OCI-LY7 (cell line): ENCODE data around the gene DNAJB4. TPM values are rescaled to one million over a fixed set of nuclear protein-coding genes. Genes with fewer than 3 reads are reported as not detected.

Source experiments
- BruUV-seq: library from RNA; stranded (reverse); fragments of 400-500 nt; replicated peaks from 2 replicates; lab custom pipeline; 2021; lab: Mats Ljungman, UMichigan
- CTCF ChIA-PET: fragments of 300-600 bp; sonication (Branson Sonifier 250); formaldehyde crosslinking; loops from one replicate; lab custom pipeline; 2022; ENCODE audit warnings: antibody characterized with exemption; ENCODE audit not compliant: unreplicated experiment; lab: Charles Lee
- POLR2A ChIA-PET: fragments of 300-600 bp; sonication (Branson Sonifier 250); formaldehyde crosslinking; loops from one replicate; lab custom pipeline; 2022; ENCODE audit warnings: antibody characterized with exemption; lab: Charles Lee
- DNase-seq: peaks from one replicate; pipeline ENCODE4 v3.0.0-alpha.2; 2015; ENCODE audit warnings: low spot score
- H2AFZ ChIP-seq: fragments of 200-600 bp; sonication (generic), shearing (Covaris generic); 2 replicates; pipeline ENCODE4 v1.6.1; 2014; ENCODE audit warnings: mild to moderate bottlenecking, antibody characterized with exemption, low read length, moderate library complexity
- H3K27ac ChIP-seq: fragments of 200-600 bp; sonication (generic); 2 replicates; pipeline ENCODE4 v1.5.1; 2014; ENCODE audit warnings: mixed run types, low read depth, mild to moderate bottlenecking, moderate library complexity, low read length, inconsistent platforms; ENCODE audit not compliant: poor library complexity, severe bottlenecking
- H3K36me3 ChIP-seq: fragments of 200-600 bp; sonication (generic); 2 replicates; pipeline ENCODE4 v1.6.1; 2014; ENCODE audit warnings: mild to moderate bottlenecking, antibody characterized with exemption, low read length, moderate library complexity, mixed read lengths; ENCODE audit not compliant: insufficient read depth
- H3K4me1 ChIP-seq: fragments of 200-600 bp; sonication (generic); 2 replicates; pipeline ENCODE4 v1.5.1; 2014; ENCODE audit warnings: mild to moderate bottlenecking, low read length; ENCODE audit not compliant: insufficient read depth, poor library complexity, severe bottlenecking
- H3K4me2 ChIP-seq: fragments of 200-600 bp; sonication (generic); 2 replicates; pipeline ENCODE4 v1.6.1; 2014; ENCODE audit warnings: mild to moderate bottlenecking, low read length
- H3K4me3 ChIP-seq: fragments of 200-600 bp; sonication (generic); 2 replicates; pipeline ENCODE4 v1.5.1; 2014; ENCODE audit warnings: mild to moderate bottlenecking, low read depth, low read length; ENCODE audit not compliant: poor library complexity, severe bottlenecking
- H3K79me2 ChIP-seq: fragments of 200-600 bp; sonication (generic); 2 replicates; pipeline ENCODE4 v1.6.1; 2016; ENCODE audit warnings: low read depth, mild to moderate bottlenecking, low read length, moderate library complexity, mixed read lengths; ENCODE audit not compliant: insufficient read depth
- H3K9me2 ChIP-seq: fragments of 200-600 bp; sonication (generic); 2 replicates; pipeline ENCODE4 v1.6.1; 2016; ENCODE audit warnings: mild to moderate bottlenecking, low read length, mixed read lengths; ENCODE audit not compliant: insufficient read depth
- H3K9me3 ChIP-seq: fragments of 200-600 bp; sonication (generic); 2 replicates; pipeline ENCODE4 v1.6.1; 2014; ENCODE audit warnings: mild to moderate bottlenecking, mixed run types, low read length, mixed read lengths
- H4K20me1 ChIP-seq: fragments of 200-600 bp; sonication (generic); 2 replicates; pipeline ENCODE4 v1.6.1; 2014; ENCODE audit warnings: mild to moderate bottlenecking, antibody characterized with exemption, low read length, moderate library complexity, mixed read lengths; ENCODE audit not compliant: insufficient read depth
- EZH2phosphoT487 ChIP-seq: fragments of 200-600 bp; sonication (generic); IDR thresholded peaks from 2 replicates; pipeline ENCODE4 v1.6.1; 2018; ENCODE audit warnings: low read depth, borderline replicate concordance, mild to moderate bottlenecking, mixed run types, antibody characterized with exemption, low read length, moderate library complexity, mixed read lengths
- intact Hi-C: fragments of 100-400 bp; cut with micrococcal nuclease; formaldehyde crosslinking; loops from one replicate; pipeline ENCODE4 v1.10.0; 2022; ENCODE audit not compliant: unreplicated experiment
- total RNA-seq, 2 experiments: library from RNA; depleted of rRNA in 1 of 2; stranded (reverse); fragments of >200 nt in 1 of 2; shearing (Covaris generic) in 1 of 2; gene quantifications; 2 replicates each; pipeline ENCODE4 v1.2.3, GENCODE V29; 2014 to 2022
- TF ChIP-seq, protein P1 (sequence below): fragments of 200-600 bp; sonication (generic); conservative IDR thresholded peaks from 2 replicates; pipeline ENCODE4 v1.5.1; 2014; ENCODE audit warnings: mild to moderate bottlenecking, antibody characterized with exemption, low read length, moderate library complexity, mixed read lengths

The DNAJB4 gene
- total RNA-seq, 2 experiments from 2014 or later = 12.6 to 15.8 TPM

GRCh38 chr1:78003070-78003746, 1.5 kb upstream of the DNAJB4 start:
- Histone ChIP-seq H3K9me3 (no peaks in the 10 kb centered on the region), H3K4me3 (peak overlapping the region; percentile 72), H3K4me2 (peak overlapping the region; percentile 80), H3K9me2 (no peaks in the 10 kb centered on the region), H2AFZ (peak overlapping the region; percentile 48), H3K79me2 (peaks cover 19% of the 10 kb centered on the region; the same call in 1 of the 2 replicates), H4K20me1 (no peaks in the 10 kb centered on the region), H3K36me3 (no peaks in the 10 kb centered on the region), H3K4me1 (peaks cover 38% of the 10 kb centered on the region), H3K27ac (peak overlapping the region; percentile 68)
- BruUV-seq = no TSS peak
- POLR2A ChIA-PET = interaction anchor here (0.9 to 9.8 kb wide), 8 partner anchors 8 to 320 kb away, joined by 3 to 193 read pairs (median 6); partner anchors contain the start of genes FUBP1 and ZZZ3
- peak; percentile 25 for DNase-seq
- CTCF ChIA-PET = no interaction called here
- intact Hi-C loops = loop anchor here (5.0 to 10.0 kb wide), 2 partner anchors 51 to 248 kb away; partner anchors contain the start of gene USP33
- TF ChIP-seq EZH2phosphoT487 = no peak
- TF ChIP-seq, protein P1, sequence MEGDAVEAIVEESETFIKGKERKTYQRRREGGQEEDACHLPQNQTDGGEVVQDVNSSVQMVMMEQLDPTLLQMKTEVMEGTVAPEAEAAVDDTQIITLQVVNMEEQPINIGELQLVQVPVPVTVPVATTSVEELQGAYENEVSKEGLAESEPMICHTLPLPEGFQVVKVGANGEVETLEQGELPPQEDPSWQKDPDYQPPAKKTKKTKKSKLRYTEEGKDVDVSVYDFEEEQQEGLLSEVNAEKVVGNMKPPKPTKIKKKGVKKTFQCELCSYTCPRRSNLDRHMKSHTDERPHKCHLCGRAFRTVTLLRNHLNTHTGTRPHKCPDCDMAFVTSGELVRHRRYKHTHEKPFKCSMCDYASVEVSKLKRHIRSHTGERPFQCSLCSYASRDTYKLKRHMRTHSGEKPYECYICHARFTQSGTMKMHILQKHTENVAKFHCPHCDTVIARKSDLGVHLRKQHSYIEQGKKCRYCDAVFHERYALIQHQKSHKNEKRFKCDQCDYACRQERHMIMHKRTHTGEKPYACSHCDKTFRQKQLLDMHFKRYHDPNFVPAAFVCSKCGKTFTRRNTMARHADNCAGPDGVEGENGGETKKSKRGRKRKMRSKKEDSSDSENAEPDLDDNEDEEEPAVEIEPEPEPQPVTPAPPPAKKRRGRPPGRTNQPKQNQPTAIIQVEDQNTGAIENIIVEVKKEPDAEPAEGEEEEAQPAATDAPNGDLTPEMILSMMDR = no peak

DNA sequence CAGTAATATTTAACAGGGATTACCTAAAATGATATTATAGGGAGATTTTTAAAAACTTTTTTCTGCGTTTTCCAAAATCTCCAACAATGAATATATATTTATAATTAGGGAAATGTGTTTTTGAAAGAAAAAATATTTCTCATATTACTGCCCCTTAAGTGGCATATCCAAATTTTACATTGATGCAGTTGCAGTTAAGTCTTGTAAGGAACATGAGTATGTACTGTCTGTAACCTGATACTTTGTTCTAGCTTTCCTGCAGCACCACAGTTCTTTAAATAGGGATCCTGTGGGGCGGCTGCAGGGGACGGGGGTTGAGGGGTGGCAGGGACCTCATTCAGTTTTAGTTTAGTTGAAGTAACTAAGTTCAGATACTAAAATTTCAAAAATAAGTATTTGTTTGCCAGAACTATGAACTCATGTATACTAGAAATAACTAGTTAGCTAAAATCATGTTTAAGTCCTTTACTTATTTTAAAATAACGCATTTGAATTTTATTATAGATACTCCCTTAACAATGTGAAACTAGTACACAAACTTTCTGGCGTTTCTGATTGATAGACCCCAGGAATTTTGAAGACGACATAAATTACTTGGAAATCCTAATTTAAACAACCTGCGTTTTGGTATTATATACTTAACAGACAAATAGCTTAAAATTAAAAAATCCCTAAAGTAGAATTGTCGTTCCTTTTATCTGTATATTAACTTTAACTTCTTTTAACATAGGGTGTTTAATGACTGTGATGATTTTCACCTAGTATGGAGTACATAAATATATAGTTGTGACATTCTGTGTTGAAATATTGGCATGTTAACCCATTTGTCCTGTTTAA, 639 bp upstream of the DNAJB4 start:
- Histone ChIP-seq H3K4me3 (peak overlapping the region; percentile 72), H3K9me3 (no peaks in the 10 kb centered on the region), H3K27ac (peak overlapping the region; percentile 68), H3K36me3 (no peaks in the 10 kb centered on the region), H4K20me1 (no peaks in the 10 kb centered on the region), H3K79me2 (peaks cover 19% of the 10 kb centered on the region; the same call in 1 of the 2 replicates), H3K4me2 (peak overlapping the region; percentile 80), H3K4me1 (peaks cover 38% of the 10 kb centered on the region), H3K9me2 (no peaks in the 10 kb centered on the region), H2AFZ (peak overlapping the region; percentile 84; the same call in 1 of the 2 replicates)
- no TSS peak for BruUV-seq
- DNase-seq = peak; percentile 75
- TF ChIP-seq, protein P1 = no peak
- no peak for TF ChIP-seq EZH2phosphoT487
- ChIA-PET POLR2A (interaction anchor here (0.5 to 9.8 kb wide), 33 partner anchors 9 to 1603 kb away, joined by 3 to 193 read pairs (median 4); partner anchors contain the start of genes FUBP1, MIGA1 and ZZZ3), CTCF (interaction anchor here (0.8 kb wide), 1 partner anchor 39 kb away, joined by 3 read pairs; no protein-coding TSS in a partner anchor)
- intact Hi-C loops = loop anchor here (1.0 to 10.0 kb wide), 3 partner anchors 25 to 249 kb away; partner anchors contain the start of genes FUBP1 and USP33
